Measurements from ENCODE around the gene RBP2.

Gene RBP2

GRCh38 chr3:139480585-139480984, 4.3 kb upstream of the RBP2 start:
- FAIRE-seq = no peak

GRCh38 chr3:139477710-139478640, 1.7 kb upstream of the RBP2 start:
- FAIRE-seq = no peak

- FAIRE-seq = no peak
These were observed 3.1 kb downstream of the RBP2 start for GRCh38 chr3:139473155-139473771.

- no peak for FAIRE-seq
These were observed 3.8 kb downstream of the RBP2 start for GRCh38 chr3:139472380-139473010.

- FAIRE-seq = no peak
These were observed 6.1 kb downstream of the RBP2 start for GRCh38 chr3:139470199-139470598.

DNA sequence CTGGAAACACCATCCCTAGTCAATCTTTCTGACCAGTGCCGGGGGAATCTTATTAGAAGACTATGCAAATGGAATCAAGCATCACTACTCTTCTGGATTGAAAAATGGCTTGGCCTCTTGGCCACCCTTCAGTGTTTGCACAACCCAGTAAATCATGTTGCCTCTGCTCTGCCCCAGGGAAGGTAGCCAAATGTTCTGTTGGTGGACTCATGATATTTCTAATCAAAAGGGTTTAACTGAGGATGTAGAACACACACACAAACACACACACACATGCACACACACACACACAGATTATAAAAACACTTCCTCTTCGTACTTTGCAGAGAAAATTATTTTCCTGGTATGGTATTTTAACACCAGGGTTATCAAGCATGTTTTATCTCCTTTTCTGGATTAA, 7.9 kb downstream of the RBP2 start:
- no peak for FAIRE-seq

DNA sequence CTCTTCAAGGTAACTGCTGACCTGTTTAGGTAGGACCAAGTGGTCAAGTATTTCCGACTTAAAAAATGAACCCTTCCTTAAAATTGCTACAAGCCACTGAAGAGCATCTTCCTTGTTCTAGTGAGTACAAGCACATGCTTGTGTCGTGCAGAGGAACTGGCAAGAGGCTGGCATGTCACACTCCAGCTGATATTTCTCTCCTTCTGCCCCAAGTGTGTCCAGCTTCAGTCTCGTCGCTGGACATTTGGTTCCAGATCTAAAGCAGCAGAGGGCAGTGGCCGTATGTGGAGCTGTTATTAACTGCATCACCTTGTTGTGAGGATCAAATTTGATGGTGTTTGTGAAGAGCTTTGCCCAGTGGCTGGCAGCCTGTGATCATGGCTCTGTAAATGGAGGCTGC, 10.0 kb downstream of the RBP2 start:
- FAIRE-seq = no peak

DNA sequence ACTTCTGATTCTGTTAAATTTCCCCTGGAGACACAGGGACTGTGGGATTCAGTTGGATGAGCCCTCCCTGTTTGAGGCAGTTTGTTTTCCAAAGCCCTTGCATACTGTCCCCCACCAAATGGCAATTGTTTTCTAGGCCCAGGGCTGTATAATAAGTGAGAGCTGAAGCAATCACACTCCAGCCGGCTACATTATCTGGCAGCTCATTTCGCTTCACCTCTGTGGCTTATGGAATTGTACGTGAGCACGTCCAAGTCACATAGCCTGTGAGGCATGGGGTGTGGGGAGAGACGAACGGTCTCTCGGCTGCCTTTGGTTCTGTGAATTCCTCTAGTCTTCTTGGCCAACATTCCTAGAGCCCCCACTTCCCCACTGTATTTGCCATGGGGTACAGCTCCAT, 10.7 kb downstream of the RBP2 start:
- FAIRE-seq = no peak

- no peak for FAIRE-seq
These were observed 12.8 kb downstream of the RBP2 start for GRCh38 chr3:139463466-139463865.

DNA sequence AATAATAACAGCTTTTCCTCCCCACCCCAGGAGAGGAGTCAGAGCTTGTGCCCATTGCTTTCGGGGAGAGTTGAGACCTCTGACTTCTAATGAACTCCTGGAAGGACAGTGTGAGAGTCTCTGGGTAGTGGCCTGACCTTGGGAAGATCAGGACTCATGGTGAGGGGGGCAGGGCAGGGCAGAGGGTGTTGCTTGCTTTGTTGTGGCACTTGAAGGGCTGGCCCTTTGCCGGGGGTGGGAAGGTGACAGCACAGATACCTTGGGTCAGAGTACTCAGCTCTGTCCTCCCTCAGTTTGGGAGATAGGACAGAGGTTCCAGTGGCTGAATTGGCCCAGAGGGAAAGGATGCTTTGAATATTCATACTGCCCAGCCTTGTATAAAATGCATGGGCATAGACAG, 15.8 kb downstream of the RBP2 start:
- no peak for FAIRE-seq

DNA sequence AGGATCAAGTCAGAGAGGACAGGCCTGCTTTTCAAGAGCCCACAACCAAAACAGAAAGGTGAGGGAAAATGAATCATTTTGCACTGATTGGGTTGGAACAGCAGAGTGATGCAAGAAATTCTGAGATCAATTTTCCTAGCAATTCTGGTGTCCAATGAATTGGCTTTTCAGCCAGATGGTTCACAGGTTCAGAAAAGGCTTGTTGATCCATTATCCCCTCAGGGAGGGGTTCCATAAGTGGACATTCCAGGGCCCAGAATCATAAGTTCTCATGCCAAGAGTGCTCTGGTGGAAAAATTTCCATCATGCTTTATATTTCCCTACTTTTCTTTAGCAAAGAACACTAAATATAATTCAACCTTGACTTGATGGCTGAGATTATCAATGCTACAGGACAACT, 16.2 kb downstream of the RBP2 start:
- no peak for FAIRE-seq

DNA sequence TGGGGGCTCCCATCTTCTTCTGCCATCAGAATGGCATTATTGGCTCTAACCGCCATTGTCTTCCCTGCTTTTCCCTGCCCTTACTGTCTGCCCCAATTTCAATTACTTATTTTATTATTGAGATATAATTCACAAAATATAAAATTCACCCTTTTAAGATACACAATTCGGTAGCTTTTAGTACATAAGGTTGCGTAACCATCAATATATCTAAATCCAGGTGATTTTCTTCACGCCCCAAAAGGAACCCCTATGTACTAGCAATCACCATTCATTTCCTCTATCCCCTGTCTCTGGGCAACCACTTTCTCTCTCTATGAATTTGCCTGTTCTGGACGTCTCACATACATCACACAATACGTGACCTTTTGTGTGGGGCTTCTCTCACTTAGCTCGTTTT, 18.0 kb downstream of the RBP2 start:
- FAIRE-seq = no peak

DNA sequence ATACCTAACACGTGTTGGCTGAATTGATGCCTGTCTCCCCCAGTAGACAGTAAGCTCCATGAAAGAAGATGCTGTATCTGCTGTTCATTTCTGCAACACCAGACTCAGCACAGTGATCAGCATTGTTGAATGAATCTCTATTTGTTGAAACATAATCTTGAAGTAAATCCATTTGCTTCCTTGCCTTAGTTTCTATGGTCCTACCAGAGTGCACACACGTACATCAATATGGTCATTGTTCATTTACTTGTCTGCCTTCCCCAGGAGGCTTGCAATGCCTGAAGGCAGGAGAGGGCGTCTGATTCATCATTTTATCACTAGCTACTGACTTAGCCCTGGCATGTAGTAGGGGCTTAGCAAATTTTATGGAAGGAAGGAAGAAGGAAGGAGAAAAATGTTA, 19.2 kb downstream of the RBP2 start:
- no peak for FAIRE-seq

- FAIRE-seq = no peak
These were observed 19.9 kb downstream of the RBP2 start for GRCh38 chr3:139456386-139456785.

DNA sequence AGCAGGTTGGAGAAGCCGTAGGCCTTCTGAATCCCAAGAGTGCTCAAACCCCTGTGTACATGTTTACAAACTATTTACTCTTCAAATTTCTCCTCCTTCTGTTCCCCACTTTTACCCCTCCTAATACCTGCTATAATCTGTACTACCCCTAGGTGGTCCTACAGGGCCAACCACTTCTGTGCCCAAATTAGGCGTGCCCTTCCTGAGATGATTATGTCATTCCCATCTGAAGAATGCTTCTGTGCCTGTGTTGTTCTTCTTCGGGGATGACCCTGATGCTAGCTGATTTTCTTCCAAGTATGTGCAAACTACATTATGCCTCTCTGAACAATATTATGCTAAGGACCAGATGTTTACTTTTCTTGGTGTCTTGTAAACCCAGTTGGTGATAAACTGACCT, 20.5 kb downstream of the RBP2 start:
- no peak for FAIRE-seq

- no peak for FAIRE-seq
These were observed 21.1 kb downstream of the RBP2 start for GRCh38 chr3:139455206-139455605.

GRCh38 chr3:139454346-139454745, 22.0 kb downstream of the RBP2 start:
- no peak for FAIRE-seq

- FAIRE-seq = no peak
These were observed 26.2 kb downstream of the RBP2 start for GRCh38 chr3:139450159-139450558.

DNA sequence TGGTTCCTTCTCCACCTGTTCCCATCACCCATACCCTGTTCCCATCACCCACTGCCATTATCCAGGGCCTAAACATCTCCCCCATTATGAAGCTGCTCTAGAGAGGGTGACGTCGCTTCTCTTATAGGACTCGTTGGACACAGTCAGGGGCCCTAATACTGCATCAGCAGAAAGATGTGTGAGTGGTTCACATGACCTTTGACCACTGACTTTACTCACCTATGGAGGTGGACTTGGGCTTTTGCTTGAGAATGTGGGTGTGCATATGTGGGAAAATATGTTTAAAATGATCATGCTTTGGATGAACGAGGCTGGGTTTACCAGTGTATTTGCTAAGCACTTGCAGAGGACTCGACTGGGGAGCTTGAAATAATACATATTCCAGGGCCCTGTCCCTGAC, 26.8 kb downstream of the RBP2 start:
- no peak for FAIRE-seq

DNA sequence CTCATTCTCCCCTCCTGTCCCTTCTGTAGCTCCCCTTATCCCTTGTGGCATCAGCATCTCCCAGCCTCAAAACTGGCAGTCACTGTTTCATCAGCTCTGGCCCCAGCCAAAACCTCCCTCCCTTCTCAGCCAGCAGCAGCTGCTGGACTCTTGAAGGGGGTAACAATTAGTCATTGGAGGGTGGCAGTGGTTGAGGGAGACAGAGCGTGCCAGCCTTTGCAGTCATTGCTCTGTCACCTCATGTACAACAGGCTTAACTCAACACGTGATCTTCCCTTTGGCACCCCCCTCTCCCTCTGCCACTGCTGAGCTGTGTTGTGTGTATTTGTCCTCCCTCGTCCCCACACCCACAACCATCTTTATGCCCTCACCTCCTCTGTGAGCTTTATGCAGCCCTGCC, 28.2 kb downstream of the RBP2 start:
- FAIRE-seq = no peak

DNA sequence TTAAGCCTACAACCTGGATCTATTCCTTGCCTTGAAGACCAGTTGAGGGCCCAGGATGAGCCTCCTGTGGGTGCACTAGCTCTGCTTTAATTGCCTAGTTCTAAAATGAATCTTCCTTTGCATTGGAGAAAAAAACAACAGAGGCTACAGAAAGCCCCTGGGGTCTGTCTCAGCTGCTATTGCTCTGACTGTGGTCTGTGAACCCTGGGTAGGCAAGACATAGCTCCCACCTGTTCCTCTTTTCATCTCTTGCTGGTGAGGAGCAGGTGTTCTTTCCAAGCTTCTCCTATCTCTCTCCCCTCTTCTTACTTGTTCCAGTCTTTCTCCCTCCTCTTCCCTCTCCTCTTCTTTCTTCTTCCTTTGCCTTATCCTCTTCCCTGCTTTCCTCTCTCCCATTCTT, 28.8 kb downstream of the RBP2 start:
- no peak for FAIRE-seq

- no peak for FAIRE-seq
These were observed 31.9 kb downstream of the RBP2 start for GRCh38 chr3:139444446-139444845.

DNA sequence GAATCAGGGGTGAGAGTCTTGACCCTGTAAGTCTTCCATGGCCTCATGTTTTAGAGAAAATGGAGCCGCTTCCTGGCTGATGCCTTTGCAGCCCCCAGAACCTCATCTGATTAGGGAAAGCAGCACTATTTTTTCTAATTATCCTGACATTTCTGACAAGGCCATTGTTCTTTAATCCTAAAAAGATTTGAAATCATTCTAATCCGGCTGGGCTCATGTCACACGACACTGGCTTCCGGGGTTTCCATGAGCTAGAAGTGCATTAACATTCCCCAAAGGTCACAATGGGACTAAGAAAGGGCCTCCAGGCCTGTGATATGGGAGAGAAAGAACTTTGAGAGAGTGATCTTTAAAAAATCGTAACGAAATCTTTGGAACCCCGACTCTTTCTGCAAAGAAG, 33.1 kb downstream of the RBP2 start:
- FAIRE-seq = no peak

DNA sequence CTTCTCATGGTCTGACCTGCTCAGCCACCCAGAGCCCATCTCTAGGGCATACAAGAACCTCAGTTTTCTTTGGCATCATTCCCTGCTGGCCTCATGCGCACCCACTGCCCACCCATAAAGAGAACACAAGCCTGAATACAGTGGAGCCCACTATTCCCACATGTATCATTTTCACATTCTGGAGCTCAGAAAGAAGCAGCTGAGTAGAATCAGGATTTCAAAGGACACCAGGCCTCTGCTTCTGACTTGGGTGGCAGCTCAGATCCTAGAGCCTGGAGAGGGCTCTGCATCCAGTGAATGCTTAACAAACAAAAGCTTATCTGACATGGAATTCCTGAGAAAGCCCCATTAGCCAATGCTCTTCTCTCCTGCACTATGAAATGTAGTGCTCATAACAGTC, 34.7 kb downstream of the RBP2 start:
- no peak for FAIRE-seq
